GM13977 (cell line): ENCODE measurements around the gene TNXB.

ENCODE experiments used
- DNase-seq: peaks from one replicate; pipeline ENCODE4 v3.0.0; 2012; ENCODE audit warnings: low spot score
- CTCF ChIP-seq: IDR thresholded peaks from 2 replicates; pipeline ENCODE4 v1.5.1; 2012; ENCODE audit warnings: mild to moderate bottlenecking, control low read depth; ENCODE audit not compliant: insufficient read depth; ENCODE audit errors: extremely low read depth, missing control alignments
- in situ Hi-C: fragments of 300-500 bp; cut with MboI; formaldehyde crosslinking; loops from one replicate; pipeline ENCODE4 v1.12.0; 2022; ENCODE audit warnings: low sequenced_read_pairs, low pct_unique_long_range_greater_than_20kb, mixed read lengths, inconsistent platforms; ENCODE audit not compliant: unreplicated experiment

Gene TNXB

GRCh38 chr6:32092760-32093497 lies 16.2 kb downstream of the TNXB start:
- no peak for DNase-seq
- in situ Hi-C loops: no loop called here
- no peak for TF ChIP-seq CTCF

- TF ChIP-seq CTCF: no peak
- in situ Hi-C loops: no loop called here
- no peak for DNase-seq
These were observed 19.9 kb downstream of the TNXB start for GRCh38 chr6:32089082-32089828.

- in situ Hi-C loops: no loop called here
- DNase-seq: no peak
- no peak for TF ChIP-seq CTCF
These were observed 20.6 kb downstream of the TNXB start for GRCh38 chr6:32088487-32089049.

- TF ChIP-seq CTCF: peak; percentile 72
- DNase-seq: peak; percentile 85
- in situ Hi-C loops: no loop called here
These were observed 21.3 kb downstream of the TNXB start for GRCh38 chr6:32087574-32088486.

GRCh38 chr6:32086661-32087573 lies 22.2 kb downstream of the TNXB start:
- in situ Hi-C loops: no loop called here
- DNase-seq: peak; percentile 77

More at GRCh38 chr6:32086661-32087573, 22.2 kb downstream of the TNXB start:
- no peak for TF ChIP-seq CTCF
